Activated T-cell treated with anti-CD3 and anti-CD28 coated beads for 4 hours (primary cell): ENCODE data around the gene DAZL.
"Not testable (repeated sequence)": the region's sequence is repeated elsewhere in the genome, so short reads cannot be mapped to it uniquely, and the experiment has no call there.

Source experiments
- DNase-seq: peaks from one replicate; pipeline ENCODE4 v3.0.0-alpha.2; 2020

DAZL gene

GRCh38 chr3:16604887-16605602 is at the start of gene DAZL:
Gene DAZL (minus strand): TSS chr3:16605423. CDS start chr3:16605205, 218 bp downstream.
- no peak for DNase-seq

GRCh38 chr3:16654976-16655375 is 49.8 kb upstream of the DAZL start:
- no peak for DNase-seq

GRCh38 chr3:16653712-16654111 is 48.5 kb upstream of the DAZL start:
- no peak for DNase-seq

GRCh38 chr3:16647668-16648067 is 42.4 kb upstream of the DAZL start:
- no peak for DNase-seq

DNA sequence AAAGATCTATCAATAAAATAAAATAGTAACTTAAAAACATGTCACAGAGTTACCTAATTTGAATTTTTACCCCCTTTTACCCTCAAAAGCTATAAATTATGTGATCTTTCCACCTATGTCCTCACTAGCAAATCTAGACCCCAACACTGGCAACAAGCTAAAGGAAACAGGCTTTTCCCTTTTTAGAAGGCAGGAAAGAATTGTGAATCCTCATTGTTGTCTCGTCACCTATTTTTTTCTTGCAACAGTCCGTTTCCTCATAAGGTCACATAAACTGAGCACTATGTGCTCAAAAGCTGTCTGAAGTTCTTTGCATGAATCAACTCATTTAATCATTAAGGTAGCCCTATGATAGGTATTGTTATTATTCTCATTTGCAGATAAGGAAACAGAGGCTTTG is 34.6 kb upstream of the DAZL start:
- DNase-seq: no peak

DNA sequence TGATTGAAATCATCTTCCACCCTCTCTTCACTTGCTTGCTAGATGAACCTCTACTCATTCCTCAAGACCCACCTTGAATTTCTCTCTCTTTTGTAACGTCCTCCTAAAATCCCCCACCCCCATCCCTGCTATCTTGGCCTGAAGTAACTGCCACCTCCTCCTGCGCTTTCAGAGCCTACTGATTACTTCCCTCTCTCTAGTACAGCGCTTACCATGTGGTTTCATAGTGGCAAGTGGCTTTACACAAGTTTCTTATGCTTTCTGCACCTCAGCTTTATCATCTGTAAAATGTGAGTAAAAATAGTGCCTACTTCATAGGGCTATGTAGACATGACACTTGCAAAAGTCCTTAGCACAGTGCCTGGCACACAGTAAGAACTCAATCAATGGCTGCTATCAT is 28.7 kb upstream of the DAZL start:
- no peak for DNase-seq

- no peak for DNase-seq
These were observed 27.2 kb upstream of the DAZL start for GRCh38 chr3:16632395-16632794.

GRCh38 chr3:16618721-16619120 is 13.5 kb upstream of the DAZL start:
- DNase-seq: no peak

DNA sequence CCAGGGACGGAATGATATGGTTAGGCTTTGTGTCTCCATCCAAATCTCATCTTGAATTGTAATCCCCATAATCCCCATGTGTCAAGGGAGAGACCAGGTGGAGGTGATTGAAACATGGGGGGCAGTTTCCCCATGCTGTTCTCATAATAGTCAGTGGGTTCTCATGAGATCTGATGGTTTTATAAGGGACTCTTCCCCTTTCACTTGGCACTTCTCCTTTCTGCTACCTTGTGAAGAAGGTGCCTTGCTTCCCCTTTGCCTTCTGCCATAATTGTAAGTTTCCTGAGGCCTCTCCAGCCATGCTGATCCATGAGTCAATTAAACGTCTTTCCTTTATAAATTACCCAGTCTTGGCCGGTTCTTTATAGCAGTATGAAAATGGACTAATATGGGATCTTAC is 11.9 kb upstream of the DAZL start:
- DNase-seq: not testable (repeated sequence)

DNA sequence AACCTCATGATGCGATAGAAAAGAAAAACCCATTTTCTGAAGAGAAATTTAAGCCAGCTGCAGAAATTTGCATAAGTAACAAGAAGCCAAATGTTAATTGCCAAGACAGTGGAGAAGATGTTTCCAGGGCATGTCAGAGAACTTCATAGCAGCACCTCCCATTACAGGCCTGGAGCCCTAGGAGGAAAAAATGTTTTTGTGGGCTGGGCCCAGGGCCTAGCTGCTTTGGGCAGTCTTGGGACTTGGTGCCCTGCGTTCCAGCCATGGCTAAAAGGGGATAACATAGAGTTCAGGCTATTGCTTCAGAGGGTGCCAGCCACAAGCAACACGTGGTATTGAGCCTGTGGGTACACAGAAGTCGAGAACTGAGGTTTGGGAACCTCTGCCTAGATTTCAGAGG is 10.9 kb upstream of the DAZL start:
- no peak for DNase-seq

DNA sequence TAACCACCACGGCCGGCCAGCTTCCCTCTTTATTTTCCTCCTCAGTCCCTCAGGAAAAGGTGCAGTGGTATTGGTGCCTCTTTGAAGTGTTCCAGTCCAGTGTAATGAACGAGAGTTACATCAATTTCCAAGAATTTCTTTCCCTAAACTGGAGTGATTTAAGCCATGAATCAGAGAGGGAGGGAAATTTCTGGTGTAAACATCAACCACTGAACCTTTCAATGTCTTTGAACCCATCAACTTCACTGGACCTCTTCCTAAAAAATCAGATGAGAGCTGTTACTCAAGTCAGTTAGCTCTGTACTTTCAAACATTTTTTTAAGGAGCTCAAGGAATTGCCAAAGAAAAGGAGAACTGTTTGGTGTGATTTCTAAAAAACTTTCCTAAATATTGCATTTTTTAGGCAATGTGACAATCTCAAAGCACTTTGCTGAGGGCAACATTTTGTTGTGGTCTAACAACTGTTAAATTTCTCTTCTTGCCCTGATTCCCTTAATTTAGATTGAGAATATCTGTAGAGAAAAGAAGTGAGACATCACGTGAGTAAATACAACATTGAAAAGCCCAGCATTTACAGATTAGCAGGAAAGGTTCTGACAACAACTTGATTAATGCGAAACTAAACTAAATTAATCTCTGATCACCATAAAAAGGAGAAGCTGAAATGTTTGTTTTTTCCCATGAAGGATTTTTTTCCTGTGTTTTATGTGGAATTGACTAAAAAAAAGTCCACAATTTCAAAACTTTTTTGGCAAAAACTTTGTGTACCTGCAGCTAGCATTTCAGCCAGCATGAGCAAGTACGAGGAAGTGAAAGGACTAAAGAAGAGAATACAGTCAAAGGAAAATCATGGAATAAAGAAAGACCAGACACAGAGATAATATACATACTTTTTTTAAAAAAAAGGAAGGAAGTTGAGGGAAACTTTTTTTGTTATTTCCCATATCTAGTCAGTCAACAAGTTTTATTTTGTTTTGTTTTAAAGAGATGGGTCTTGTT is 9.1 kb upstream of the DAZL start:
- no peak for DNase-seq

DNA sequence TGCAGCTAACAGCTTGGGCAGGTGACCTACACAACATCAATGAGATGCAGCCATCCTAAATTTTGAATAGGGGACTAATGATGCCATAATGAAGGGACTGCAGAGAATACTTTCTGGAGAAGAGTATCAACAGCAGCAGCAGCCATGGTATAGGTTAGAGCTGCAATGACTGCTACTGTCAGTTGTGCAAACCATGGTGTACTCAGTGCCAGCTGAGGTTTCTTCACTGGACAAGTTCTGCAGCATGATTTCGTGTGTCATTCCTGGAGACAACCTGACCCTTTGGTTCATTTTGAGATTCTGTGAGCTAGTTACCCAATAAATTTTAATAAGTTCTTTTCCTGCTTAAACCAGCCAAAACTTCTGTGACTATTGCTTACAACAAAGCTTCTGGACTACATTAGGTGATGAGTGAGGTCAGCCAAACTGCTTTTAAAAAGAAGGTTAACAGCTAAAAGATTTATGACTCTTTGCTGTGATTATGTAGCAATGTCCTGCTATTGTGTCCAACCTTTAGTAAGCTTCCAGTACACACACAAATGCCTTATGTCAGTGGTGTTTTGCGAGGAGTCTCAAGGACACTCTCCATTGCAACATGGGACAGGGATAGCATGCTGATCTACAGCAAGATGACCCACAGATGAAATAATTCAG is 4.8 kb upstream of the DAZL start:
- no peak for DNase-seq

- no peak for DNase-seq
These were observed 3.6 kb upstream of the DAZL start for GRCh38 chr3:16608816-16609215.

DNA sequence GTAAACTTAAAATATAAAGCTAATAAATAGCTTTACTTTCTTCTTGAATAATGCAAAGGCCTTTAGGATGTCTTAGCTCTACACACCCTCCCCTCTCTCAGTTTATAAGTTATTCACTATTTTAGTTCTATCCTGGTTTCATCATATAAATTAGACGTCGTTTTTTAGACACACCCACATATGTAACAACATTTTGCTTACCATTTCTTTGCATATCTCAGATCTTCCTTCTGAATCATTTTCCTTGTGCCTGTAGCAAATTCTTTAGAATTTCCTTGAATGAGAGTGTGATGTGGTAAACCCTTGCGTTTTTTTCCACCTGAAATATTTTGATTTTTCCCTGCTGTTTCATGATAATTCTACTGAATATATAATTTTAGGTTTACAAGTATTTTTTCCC is 2.5 kb upstream of the DAZL start:
- DNase-seq: no peak

GRCh38 chr3:16606398-16606797 is 1.2 kb upstream of the DAZL start:
- no peak for DNase-seq

GRCh38 chr3:16605966-16606365 is 743 bp upstream of the DAZL start:
- DNase-seq: no peak

- no peak for DNase-seq
These were observed 790 bp downstream of the DAZL start for GRCh38 chr3:16604433-16604832.

DNA sequence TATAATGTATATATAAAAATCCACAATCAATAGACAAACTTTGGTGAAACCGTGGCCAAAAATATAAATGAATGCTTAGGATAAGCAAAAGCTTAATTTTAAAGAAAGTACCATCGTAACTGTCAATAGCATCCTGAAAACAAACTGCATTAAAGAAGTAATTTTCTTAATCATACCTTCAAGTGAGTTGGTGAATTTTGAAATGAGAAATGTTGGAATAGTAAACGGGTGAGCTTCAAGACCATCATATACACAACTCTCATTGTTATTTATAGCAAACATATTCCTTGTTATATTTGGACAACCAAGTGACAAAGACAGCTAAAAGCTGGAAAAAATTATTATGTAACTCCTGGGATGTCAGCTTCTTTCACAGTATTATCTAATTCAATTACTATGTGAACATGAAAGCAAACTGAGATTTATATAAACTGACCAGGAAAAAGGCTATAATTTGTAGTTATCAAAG is 3.7 kb downstream of the DAZL start:
- no peak for DNase-seq

GRCh38 chr3:16600780-16601536 is 4.3 kb downstream of the DAZL start:
- peak; percentile 78 for DNase-seq

DNA sequence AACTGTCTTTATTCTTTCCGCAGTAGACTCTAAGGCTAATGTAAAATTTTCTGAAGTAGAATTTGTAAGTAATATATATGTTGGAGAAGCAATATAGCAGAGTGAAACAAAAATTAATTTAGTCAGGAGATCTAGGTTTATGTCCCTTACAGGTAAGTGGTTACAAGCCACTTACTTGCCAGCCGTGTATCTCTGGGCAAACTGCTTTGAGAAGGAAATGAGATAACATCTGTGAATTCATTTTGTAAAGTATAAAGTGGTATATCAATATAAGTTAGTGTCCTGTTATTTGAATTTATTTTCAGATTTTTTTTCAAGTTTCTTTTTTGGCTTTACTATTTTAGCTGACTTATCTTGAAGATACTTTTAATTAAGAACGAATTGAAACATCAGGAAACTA is 5.5 kb downstream of the DAZL start:
- DNase-seq: no peak

DNA sequence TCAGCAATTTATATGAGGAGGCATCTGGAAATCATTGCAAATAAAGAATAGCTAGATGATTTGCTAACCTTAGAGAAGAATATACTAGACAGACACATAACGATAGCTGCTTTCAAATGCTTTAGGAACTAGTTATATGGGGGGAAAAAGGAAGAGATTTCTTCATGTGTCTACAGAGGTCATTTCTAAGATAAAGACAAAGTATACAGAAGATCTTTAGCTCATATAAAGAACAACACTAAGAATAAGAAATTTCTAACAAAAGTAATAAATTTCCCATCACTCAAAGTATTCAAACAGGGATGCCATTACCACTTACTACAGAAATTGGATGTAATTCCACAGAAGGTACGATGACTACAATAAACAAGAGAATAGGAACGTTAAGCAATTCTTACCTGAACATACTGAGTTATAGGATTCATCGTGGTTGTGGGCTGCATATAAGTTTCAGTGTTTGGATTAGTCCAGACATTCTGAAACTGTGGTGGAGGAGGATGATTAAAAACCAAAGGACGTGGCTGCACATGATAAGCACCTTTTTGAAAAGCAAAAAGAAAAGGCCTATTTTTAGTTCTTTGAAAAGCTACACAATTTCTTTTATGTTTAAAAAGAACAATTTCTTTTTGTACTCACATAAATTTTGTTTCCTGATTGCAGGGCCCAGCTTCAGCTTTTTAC is 8.7 kb downstream of the DAZL start:
- no peak for DNase-seq

DNA sequence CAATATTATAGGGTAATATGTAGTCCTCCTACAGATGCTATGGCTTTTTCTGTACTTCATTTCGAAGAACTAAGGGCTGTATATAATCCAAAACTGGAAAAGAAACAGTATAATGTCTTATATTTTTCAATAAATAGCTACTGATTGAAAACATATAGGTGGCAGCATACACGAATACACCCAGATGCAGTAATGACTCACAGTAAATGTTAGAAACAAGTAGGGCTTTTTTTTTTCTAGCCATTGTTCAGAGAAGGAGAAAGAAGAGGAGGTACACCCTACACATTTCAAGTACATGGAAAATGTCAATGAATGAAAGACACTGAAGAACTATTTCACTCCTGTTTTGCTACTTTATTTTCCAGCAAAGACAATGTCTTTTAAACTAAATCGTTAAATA is 9.4 kb downstream of the DAZL start:
- DNase-seq: no peak
